Suprapubic skin (tissue), 4 donors: ENCODE data around the gene EYS.

Experiments
- CTCF ChIP-seq, 2 donors: fragments of 200-600 bp in 1 of 2; fragments of 450-650 bp in 1 of 2; sonication (generic) in 1 of 2; IDR thresholded peaks; one replicate each; pipeline ENCODE4 v1.5.1; 2016 to 2019; ENCODE audit warnings: antibody characterized with exemption in 2 of 2, mild to moderate bottlenecking in 1 of 2, moderate library complexity in 1 of 2
- EP300 ChIP-seq: sonication (generic); formaldehyde crosslinking; IDR thresholded peaks from one replicate; pipeline ENCODE4 v1.6.1; 2017; ENCODE audit warnings: antibody characterized with exemption
- POLR2A ChIP-seq, 2 donors: fragments of 450-650 bp; IDR thresholded peaks; one replicate each; pipeline ENCODE4 v1.6.1; 2017; ENCODE audit warnings: antibody characterized with exemption in 2 of 2, mild to moderate bottlenecking in 2 of 2, moderate library complexity in 2 of 2
- POLR2AphosphoS5 ChIP-seq, 3 donors: sonication (generic); formaldehyde crosslinking; IDR thresholded peaks; one replicate each; pipeline ENCODE4 v1.6.1; 2017; ENCODE audit warnings: antibody characterized with exemption in 3 of 3

- TF ChIP-seq CTCF (IDR thresholded peaks at IDR 0.05), result no peak
- no peak for TF ChIP-seq EP300
- TF ChIP-seq POLR2A (IDR thresholded peaks at IDR 0.05), result no peak
- no peak for TF ChIP-seq POLR2AphosphoS5 (IDR thresholded peaks at IDR 0.05)
Observed at GRCh38 chr6:63963769-63964315, 1743.2 kb downstream of the EYS start.
